Dermis blood vessel endothelial cell (primary cell): ENCODE data around the gene AHCYL2. TPM values are rescaled to one million over a fixed set of nuclear protein-coding genes. Genes with fewer than 3 reads are reported as not detected.
"Not testable (repeated sequence)": the region's sequence is repeated elsewhere in the genome, so short reads cannot be mapped to it uniquely, and the experiment has no call there.

Experiments used
- DNase-seq: peaks from one replicate; pipeline ENCODE4 v3.0.0; 2010
- total RNA-seq: library from RNA; depleted of rRNA; stranded (reverse); fragments of >200 nt; gene quantifications from 2 replicates; pipeline ENCODE4 v1.2.3, GENCODE V29; 2014

AHCYL2 gene
- total RNA-seq, 1 donor from 2014 or later: 20.9 TPM

- no peak for DNase-seq
These were observed 20.7 kb downstream of the AHCYL2 start for GRCh38 chr7:129245533-129245932.

GRCh38 chr7:129247087-129247486 is 22.3 kb downstream of the AHCYL2 start:
- DNase-seq: no peak

- no peak for DNase-seq
These were observed 27.3 kb downstream of the AHCYL2 start for GRCh38 chr7:129252128-129252527.

GRCh38 chr7:129252603-129253002 is 27.8 kb downstream of the AHCYL2 start:
- DNase-seq: not testable (repeated sequence)

GRCh38 chr7:129255800-129256199 is 31.0 kb downstream of the AHCYL2 start:
- DNase-seq: no peak

GRCh38 chr7:129256221-129256620 is 31.4 kb downstream of the AHCYL2 start:
- no peak for DNase-seq

- no peak for DNase-seq
These were observed 32.3 kb downstream of the AHCYL2 start for GRCh38 chr7:129257168-129257567.

- peak; percentile 47 for DNase-seq
These were observed 34.0 kb downstream of the AHCYL2 start for GRCh38 chr7:129258649-129259389.

- no peak for DNase-seq
These were observed 37.5 kb downstream of the AHCYL2 start for GRCh38 chr7:129262324-129262723.

GRCh38 chr7:129263168-129263567 is 38.3 kb downstream of the AHCYL2 start:
- peak; percentile 11 for DNase-seq

GRCh38 chr7:129264534-129264933 is 39.7 kb downstream of the AHCYL2 start:
- no peak for DNase-seq

- DNase-seq: no peak
These were observed 40.5 kb downstream of the AHCYL2 start for GRCh38 chr7:129265328-129265727.

- no peak for DNase-seq
These were observed 41.4 kb downstream of the AHCYL2 start for GRCh38 chr7:129266181-129266580.

- no peak for DNase-seq
These were observed 45.2 kb downstream of the AHCYL2 start for GRCh38 chr7:129270077-129270476.

- DNase-seq: peak; percentile 80
These were observed 46.9 kb downstream of the AHCYL2 start for GRCh38 chr7:129271500-129272355.

GRCh38 chr7:129273936-129274335 is 49.1 kb downstream of the AHCYL2 start:
- no peak for DNase-seq

GRCh38 chr7:129277629-129278028 is 52.8 kb downstream of the AHCYL2 start:
- DNase-seq: no peak

GRCh38 chr7:129278688-129279087 is 53.9 kb downstream of the AHCYL2 start:
- DNase-seq: no peak

- DNase-seq: no peak
These were observed 54.9 kb downstream of the AHCYL2 start for GRCh38 chr7:129279757-129280156.

- no peak for DNase-seq
These were observed 56.3 kb downstream of the AHCYL2 start for GRCh38 chr7:129281163-129281562.

- DNase-seq: peak; percentile 19
These were observed 58.0 kb downstream of the AHCYL2 start for GRCh38 chr7:129282865-129283264.

- DNase-seq: peak; percentile 40
These were observed 59.1 kb downstream of the AHCYL2 start for GRCh38 chr7:129283936-129284335.

- no peak for DNase-seq
These were observed 60.3 kb downstream of the AHCYL2 start for GRCh38 chr7:129285111-129285510.

GRCh38 chr7:129292861-129293260 is 68.0 kb downstream of the AHCYL2 start:
- DNase-seq: no peak
